Mucosa of rectum (tissue), 2 donors: ENCODE measurements around the gene LRFN2.

Source experiments
- H3K27ac ChIP-seq, 2 donors: one replicate each; pipeline ENCODE4 v1.7.0; 2013; ENCODE audit warnings: inconsistent platforms in 2 of 2, low read depth in 2 of 2, low read length in 2 of 2
- H3K27me3 ChIP-seq, 2 donors: one replicate each; pipeline ENCODE4 v1.7.0; 2013; ENCODE audit warnings: low read length in 2 of 2; ENCODE audit not compliant: control insufficient read depth in 2 of 2, insufficient read depth in 2 of 2
- H3K36me3 ChIP-seq, 2 donors: one replicate each; pipeline ENCODE4 v1.7.0; 2013; ENCODE audit warnings: low read length in 2 of 2; ENCODE audit not compliant: control insufficient read depth in 2 of 2, insufficient read depth in 2 of 2
- H3K4me1 ChIP-seq, 2 donors: one replicate each; pipeline ENCODE4 v1.7.0; 2013; ENCODE audit warnings: low read length in 2 of 2, mild to moderate bottlenecking in 1 of 2; ENCODE audit not compliant: control insufficient read depth in 2 of 2, insufficient read depth in 2 of 2
- H3K4me3 ChIP-seq, 2 donors: one replicate each; pipeline ENCODE4 v1.7.0; 2013; ENCODE audit warnings: low read length in 2 of 2
- H3K9ac ChIP-seq, 2 donors: one replicate each; pipeline ENCODE4 v1.7.0; 2013; ENCODE audit warnings: low read length in 2 of 2, low read depth in 1 of 2, mild to moderate bottlenecking in 1 of 2
- H3K9me3 ChIP-seq, 2 donors: one replicate each; pipeline ENCODE4 v1.7.0; 2013; ENCODE audit warnings: low read length in 2 of 2; ENCODE audit not compliant: control insufficient read depth in 2 of 2
- donor health status: healthy.
- donor health status: Normal muscosa, but diverticular disease.

Gene LRFN2

DNA sequence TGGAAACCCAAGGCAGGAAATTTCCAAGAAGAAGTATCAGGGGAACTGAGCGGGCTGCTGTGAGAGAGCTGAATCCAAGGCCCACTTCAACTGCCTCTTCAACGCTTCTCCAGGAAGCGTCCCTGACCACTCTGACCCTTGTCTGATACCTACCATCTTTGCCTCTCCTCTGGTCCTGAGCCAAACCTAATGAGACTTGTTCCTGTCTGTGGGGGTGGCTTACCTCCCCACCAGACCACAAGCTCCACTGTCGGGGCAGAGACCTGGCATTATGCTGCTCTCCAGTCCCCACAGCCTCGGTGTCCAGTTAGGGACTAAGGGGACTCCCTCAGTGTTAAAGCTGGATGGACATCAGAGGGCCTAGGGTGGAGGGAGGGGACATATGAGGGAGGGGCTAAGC lies 49.7 kb downstream of the LRFN2 start:
- no peak overlapping the region for H3K27ac ChIP-seq
- no peaks in the 10 kb centered on the region for H3K9me3 ChIP-seq
- H3K4me1 ChIP-seq, result no peaks in the 10 kb centered on the region
- no peak overlapping the region for H3K4me3 ChIP-seq
- no peak overlapping the region for H3K9ac ChIP-seq
- H3K27me3 ChIP-seq, result no peaks in the 10 kb centered on the region
- H3K36me3 ChIP-seq, result no peaks in the 10 kb centered on the region

DNA sequence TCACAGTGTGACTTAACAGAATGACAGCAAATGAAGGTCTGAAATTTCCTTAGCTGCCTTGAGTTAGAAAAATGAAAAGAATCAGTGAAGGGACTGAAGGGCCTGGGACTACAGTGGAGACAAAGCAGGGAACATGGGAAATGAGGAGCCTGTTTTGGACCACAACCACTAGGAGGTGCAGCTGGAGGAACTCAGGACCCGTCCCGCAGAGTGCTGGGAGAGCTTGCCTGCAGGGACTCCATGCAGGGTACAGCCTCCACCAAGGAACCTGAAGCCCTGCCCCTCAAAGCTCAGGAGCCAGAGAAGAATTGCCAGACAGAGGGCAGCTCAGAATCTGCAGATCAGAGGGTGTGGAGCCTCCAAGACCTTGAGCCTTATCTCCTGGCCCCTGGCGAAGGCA lies 50.7 kb downstream of the LRFN2 start:
- Histone ChIP-seq H3K4me3 (no peak overlapping the region), H3K36me3 (no peaks in the 10 kb centered on the region), H3K27ac (no peak overlapping the region), H3K4me1 (no peaks in the 10 kb centered on the region), H3K9me3 (no peaks in the 10 kb centered on the region), H3K9ac (no peak overlapping the region), H3K27me3 (no peaks in the 10 kb centered on the region)

DNA sequence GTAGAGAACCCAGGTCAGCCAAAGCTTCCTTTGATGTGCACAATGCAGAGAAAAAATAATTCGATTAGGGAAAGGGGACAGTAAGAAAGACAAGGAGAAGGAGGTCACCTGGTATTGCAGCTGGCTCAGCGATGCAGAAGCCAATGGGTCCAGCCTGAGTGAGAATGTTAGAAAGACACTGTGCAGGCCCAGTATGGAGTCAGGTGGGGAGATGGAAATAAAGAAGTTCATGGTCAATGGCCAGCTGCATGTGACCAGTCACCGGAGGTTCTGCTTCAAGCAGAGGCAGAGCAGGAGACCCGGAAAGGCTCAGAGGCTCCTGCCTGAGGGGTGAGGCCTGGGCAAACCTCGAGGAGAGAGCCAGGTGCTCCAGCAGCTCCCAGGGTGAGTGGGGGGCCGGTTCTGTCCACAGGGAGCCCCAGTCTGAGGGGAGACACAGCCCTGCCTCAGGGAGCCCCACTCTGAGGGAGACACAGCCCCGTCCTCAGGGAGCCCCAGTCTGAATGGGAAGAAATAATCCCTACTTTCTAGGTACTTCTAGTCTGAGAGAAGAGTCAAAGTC lies 51.3 kb downstream of the LRFN2 start:
- Histone ChIP-seq H3K9me3 (no peaks in the 10 kb centered on the region), H3K27ac (no peak overlapping the region), H3K36me3 (no peaks in the 10 kb centered on the region), H3K9ac (no peak overlapping the region), H3K27me3 (no peaks in the 10 kb centered on the region), H3K4me1 (no peaks in the 10 kb centered on the region), H3K4me3 (no peak overlapping the region)

DNA sequence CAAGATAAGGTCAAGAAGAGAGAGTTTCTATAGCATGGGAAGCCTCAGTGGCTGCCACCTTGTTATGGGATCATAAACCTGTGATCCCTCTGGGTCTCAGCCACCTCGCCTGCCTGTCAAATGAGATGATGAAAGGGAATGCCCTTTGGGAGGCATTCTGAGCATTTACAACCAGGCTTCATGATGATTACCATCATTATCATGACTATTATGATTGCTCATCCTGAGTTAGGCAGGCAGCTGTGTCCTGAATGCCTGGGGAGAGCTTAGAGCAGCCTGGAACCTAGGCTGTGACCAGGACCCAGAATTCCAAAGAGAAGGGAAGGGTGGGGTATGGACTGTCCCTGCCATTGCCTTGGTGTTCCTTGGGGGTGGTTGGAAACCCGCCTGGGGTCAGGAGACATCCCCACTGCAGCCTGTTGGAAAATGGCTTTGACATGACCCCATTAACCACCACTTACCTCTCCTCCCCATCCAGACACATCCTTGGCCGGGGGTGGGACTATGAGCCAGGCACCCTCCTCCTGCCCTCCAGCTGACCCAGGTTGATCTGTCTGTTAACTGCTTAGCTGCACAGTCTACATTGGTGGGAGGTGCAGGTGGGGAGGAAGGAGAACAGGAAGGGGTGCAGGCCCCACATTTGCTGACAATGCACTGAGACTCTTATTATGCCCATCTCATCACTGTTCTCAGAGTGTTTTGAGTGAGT lies 51.9 kb downstream of the LRFN2 start:
- H3K27me3 ChIP-seq, result no peaks in the 10 kb centered on the region
- H3K9ac ChIP-seq, result no peak overlapping the region
- no peak overlapping the region for H3K27ac ChIP-seq
- H3K9me3 ChIP-seq, result no peaks in the 10 kb centered on the region
- H3K4me3 ChIP-seq, result no peak overlapping the region
- no peaks in the 10 kb centered on the region for H3K4me1 ChIP-seq
- no peaks in the 10 kb centered on the region for H3K36me3 ChIP-seq

DNA sequence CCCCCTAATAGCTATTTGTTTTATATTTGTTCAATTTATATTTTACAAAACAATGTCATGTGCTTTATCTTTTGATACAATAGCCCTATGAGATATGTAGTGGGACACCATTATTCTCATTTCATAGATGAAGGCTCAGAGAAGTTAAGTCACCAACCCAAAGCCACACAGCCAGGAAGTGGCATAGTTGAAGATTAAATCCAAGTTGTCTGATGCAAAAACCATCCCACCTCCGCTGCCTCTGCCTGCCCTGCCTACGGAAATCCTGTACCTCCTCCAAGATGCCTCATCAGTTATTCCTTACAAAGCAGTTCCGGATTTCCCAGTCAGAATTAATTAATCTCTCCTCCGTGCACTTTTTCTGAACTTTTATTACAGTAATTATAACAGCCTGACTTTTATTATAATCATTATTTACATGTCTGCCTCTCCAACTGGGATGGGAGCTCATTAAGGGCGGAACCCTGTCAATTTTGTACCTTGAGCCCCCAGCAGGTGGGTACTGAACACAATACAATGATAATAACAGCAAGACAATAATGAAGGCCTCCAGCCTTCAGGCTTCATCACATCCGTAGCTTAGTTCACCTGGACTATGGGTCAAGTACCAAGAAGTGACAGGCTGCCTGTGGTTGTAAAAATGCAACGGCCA lies 54.7 kb downstream of the LRFN2 start:
- Histone ChIP-seq H3K4me3 (no peak overlapping the region), H3K27ac (no peak overlapping the region), H3K27me3 (no peaks in the 10 kb centered on the region), H3K4me1 (no peaks in the 10 kb centered on the region), H3K9me3 (no peaks in the 10 kb centered on the region), H3K36me3 (no peaks in the 10 kb centered on the region), H3K9ac (no peak overlapping the region)

DNA sequence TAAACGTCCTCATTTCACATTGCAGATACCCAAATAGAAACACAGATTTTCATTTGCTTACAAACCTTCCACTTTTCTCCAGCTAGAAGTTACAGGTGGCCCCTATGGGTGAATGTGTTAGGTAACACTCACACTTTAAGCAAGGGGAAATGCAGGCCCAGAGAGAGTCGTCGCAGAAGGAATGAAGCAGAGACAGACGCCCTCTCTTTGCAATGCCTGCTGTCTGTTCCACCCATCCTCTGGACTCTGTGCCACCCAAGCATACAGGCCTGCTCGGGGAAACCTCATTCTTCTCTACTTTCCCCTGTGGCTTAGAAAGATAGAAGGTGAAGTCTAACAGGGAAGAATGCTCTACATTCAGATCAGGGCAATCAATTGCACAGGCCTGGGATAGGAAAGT lies 57.2 kb downstream of the LRFN2 start:
- Histone ChIP-seq H3K9ac (no peak overlapping the region), H3K27ac (no peak overlapping the region)

DNA sequence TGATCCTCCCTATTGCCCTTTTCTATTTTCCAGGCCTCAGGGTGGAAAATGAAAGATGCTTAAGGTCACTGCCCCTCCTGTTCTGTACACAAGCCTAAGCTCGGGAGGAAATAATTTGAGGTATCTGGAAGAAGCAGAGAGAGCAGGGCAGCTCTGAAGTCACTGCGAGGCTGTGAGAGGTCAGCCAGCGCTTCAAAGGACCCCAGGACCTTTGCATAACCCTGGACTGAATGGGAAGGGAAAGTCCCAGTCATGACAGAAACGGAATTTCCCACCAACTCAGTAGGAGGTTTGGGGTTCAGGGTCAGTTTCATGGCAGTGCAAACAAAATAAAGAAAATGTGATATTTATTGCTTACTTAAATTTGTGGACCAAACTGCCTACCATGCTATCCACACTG lies 58.1 kb downstream of the LRFN2 start:
- Histone ChIP-seq H3K9ac (no peak overlapping the region), H3K27ac (no peak overlapping the region), H3K27me3 (no peaks in the 10 kb centered on the region), H3K4me3 (no peak overlapping the region), H3K36me3 (no peaks in the 10 kb centered on the region), H3K9me3 (no peaks in the 10 kb centered on the region), H3K4me1 (no peaks in the 10 kb centered on the region)

More for the DNA sequence above, 57.2 kb downstream of the LRFN2 start:
- H3K9me3 ChIP-seq, result no peaks in the 10 kb centered on the region
- no peaks in the 10 kb centered on the region for H3K36me3 ChIP-seq
- no peak overlapping the region for H3K4me3 ChIP-seq
- H3K27me3 ChIP-seq, result no peaks in the 10 kb centered on the region
- no peaks in the 10 kb centered on the region for H3K4me1 ChIP-seq

DNA sequence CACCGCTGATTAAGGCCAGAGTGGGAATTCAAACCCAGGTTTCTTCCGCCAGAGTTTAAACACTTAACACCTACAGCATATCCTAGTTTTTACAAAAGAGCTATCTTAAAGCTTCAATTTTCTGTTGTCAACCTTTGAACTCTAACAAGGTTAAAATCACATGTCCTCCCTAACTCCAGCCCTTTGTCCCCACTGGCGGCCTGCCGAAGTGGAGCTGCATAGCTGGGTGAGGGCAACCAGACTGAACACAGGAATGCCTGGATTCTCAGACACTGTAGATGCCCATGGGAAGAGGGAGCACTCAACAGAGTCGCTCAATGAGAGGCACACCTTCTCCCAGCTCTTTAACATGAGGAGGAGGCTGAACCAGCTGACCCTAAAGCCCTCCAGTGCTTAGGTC lies 59.1 kb downstream of the LRFN2 start:
- Histone ChIP-seq H3K9me3 (no peaks in the 10 kb centered on the region), H3K36me3 (no peaks in the 10 kb centered on the region), H3K27me3 (no peaks in the 10 kb centered on the region), H3K9ac (no peak overlapping the region), H3K4me1 (no peaks in the 10 kb centered on the region), H3K27ac (no peak overlapping the region), H3K4me3 (no peak overlapping the region)

DNA sequence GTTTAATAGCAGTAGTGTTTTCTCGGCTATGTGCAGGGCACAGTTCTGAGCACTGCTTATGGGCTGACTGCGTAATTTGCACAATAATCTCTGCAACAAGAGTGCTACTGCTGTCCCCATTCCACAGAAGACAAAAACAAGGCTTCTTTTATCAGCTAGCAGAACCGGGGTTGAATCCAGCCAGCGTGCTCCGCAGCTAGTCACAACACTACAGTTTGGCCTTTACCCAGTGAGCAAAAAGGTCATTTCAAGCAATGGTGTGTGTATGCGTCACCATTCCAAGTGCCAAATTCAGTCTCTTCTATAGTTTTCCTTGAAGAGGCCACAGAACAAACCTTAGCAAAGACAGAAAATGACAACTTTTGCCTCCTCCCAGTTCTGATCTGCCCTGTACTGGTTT lies 61.1 kb downstream of the LRFN2 start:
- no peaks in the 10 kb centered on the region for H3K36me3 ChIP-seq
- H3K27me3 ChIP-seq, result no peaks in the 10 kb centered on the region
- H3K9me3 ChIP-seq, result no peaks in the 10 kb centered on the region
- H3K9ac ChIP-seq, result no peak overlapping the region
- no peak overlapping the region for H3K4me3 ChIP-seq
- H3K4me1 ChIP-seq, result no peaks in the 10 kb centered on the region
- H3K27ac ChIP-seq, result no peak overlapping the region

DNA sequence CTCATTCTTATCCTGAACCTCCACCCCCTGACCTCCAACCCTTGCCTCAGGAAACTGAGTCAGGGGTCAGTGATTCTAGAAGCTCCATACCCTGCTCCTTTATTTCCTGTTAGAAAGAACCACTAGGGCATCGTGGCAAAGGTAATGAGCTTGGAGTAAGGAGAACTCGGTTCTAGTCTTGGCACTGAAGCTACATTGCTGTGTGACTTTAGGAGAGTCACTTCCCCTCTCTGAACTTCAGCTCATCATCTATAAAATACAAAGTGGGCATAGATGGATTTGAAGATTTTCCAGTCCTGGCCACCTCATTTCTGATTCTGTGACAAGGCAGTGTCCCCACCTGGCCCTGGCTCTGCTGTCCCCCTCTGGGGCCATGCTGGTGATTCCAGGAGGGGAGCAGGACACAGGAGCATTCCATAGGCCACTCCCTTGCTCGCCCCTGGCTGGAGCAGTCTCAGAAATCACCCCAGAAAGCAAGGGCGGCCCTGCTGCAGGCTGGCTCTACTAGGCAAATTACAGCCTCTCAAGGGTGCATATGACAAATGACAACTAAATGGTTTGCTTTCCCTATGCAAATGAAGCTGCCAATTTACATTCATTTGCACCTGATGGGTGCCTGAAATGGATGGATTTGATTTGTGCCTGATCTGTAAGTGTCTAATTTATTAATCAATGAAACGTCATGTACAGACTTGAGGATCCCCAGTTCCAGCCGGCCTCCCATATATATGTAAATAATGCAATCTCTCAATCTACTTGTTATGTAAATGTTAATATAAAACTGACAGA lies 62.2 kb downstream of the LRFN2 start:
- Histone ChIP-seq H3K36me3 (no peaks in the 10 kb centered on the region), H3K4me3 (no peak overlapping the region), H3K9ac (no peak overlapping the region), H3K9me3 (no peaks in the 10 kb centered on the region), H3K4me1 (no peaks in the 10 kb centered on the region), H3K27me3 (no peaks in the 10 kb centered on the region), H3K27ac (no peak overlapping the region)
